SK-N-SH (cell line): ENCODE measurements around the gene GDAP2. TPM values are rescaled to one million over a fixed set of nuclear protein-coding genes. Genes with fewer than 3 reads are reported as not detected.

ENCODE experiments used
- CTCF ChIA-PET: fragments of 300-600, 350-600 bp; formaldehyde crosslinking; extraction: SDS; loops from one replicate; lab custom pipeline; 2021; lab: Yijun Ruan, JAX
- POLR2A ChIA-PET: fragments of 350-600 bp; sonication (Branson Sonifier 250); formaldehyde crosslinking; extraction: SDS; loops from one replicate; lab custom pipeline; 2020; ENCODE audit warnings: antibody characterized with exemption, inconsistent platforms; lab: Yijun Ruan, JAX
- DNase-seq: peaks from one replicate; pipeline ENCODE4 v3.0.0; 2012
- H2AFZ ChIP-seq: fragments of 200-600 bp; sonication (generic); 2 replicates; pipeline ENCODE4 v1.8.1; 2016; ENCODE audit warnings: antibody characterized with exemption, mild to moderate bottlenecking, low read depth
- H3F3A ChIP-seq: fragments of 200-600 bp; sonication (generic); replicated peaks from 2 replicates; pipeline ENCODE3; 2016; ENCODE audit warnings: antibody characterized with exemption, mild to moderate bottlenecking; ENCODE audit not compliant: insufficient read depth
- H3K27ac ChIP-seq, 2 experiments: fragments of 200-500 bp in 1 of 2; fragments of 200-600 bp in 1 of 2; sonication (Bioruptor generic) in 1 of 2; sonication (generic), shearing (Covaris generic) in 1 of 2; 2 replicates each; pipeline versions ENCODE4 v1.5.1 to v1.6.1; 2014 to 2016; ENCODE audit warnings: low read depth in 2 of 2, inconsistent platforms in 1 of 2, low read length in 1 of 2, mild to moderate bottlenecking in 1 of 2, mixed read lengths in 1 of 2
- H3K27me3 ChIP-seq: fragments of 200-600 bp; sonication (generic), shearing (Covaris generic); 2 replicates; pipeline ENCODE4 v1.6.1; 2016; ENCODE audit warnings: mixed run types; ENCODE audit not compliant: insufficient read depth
- H3K36me3 ChIP-seq, 2 experiments: fragments of 200-500 bp in 1 of 2; fragments of 200-600 bp in 1 of 2; sonication (Bioruptor generic) in 1 of 2; sonication (generic) in 1 of 2; replicated peaks in 1 of 2; 2 replicates each; pipeline versions ENCODE3 to v1.5.1; 2014 to 2016; ENCODE audit warnings: low read length in 1 of 2, mild to moderate bottlenecking in 1 of 2; ENCODE audit not compliant: insufficient read depth in 2 of 2, control insufficient read depth in 1 of 2
- H3K4me1 ChIP-seq, 2 experiments: fragments of 200-500 bp in 1 of 2; fragments of 200-600 bp in 1 of 2; sonication (Bioruptor generic) in 1 of 2; sonication (generic), shearing (Covaris generic) in 1 of 2; 2 replicates each; pipeline versions ENCODE4 v1.5.1 to v1.6.1; 2014 to 2016; ENCODE audit warnings: low read depth in 1 of 2, low read length in 1 of 2, mixed run types in 1 of 2; ENCODE audit not compliant: insufficient read depth in 2 of 2, control insufficient read depth in 1 of 2
- H3K4me2 ChIP-seq: fragments of 200-600 bp; sonication (generic), shearing (Covaris generic); 2 replicates; pipeline ENCODE4 v1.6.1; 2017; ENCODE audit warnings: mixed run types
- H3K4me3 ChIP-seq, 2 experiments: fragments of 200-500 bp in 1 of 2; fragments of 200-600 bp in 1 of 2; sonication (Bioruptor generic) in 1 of 2; sonication (generic), shearing (Covaris generic) in 1 of 2; 2 replicates each; pipeline versions ENCODE4 v1.5.1 to v1.8.1; 2014 to 2016; ENCODE audit warnings: low read depth in 2 of 2, inconsistent platforms in 1 of 2, low read length in 1 of 2, mild to moderate bottlenecking in 1 of 2, mixed read lengths in 1 of 2, moderate library complexity in 1 of 2
- H3K79me2 ChIP-seq: fragments of 200-600 bp; sonication (generic); 2 replicates; pipeline ENCODE4 v1.8.1; 2017; ENCODE audit warnings: mild to moderate bottlenecking; ENCODE audit not compliant: insufficient read depth
- H3K9ac ChIP-seq: fragments of 200-600 bp; sonication (generic); 2 replicates; pipeline ENCODE4 v1.6.1; 2017; ENCODE audit warnings: mixed run types
- H3K9me2 ChIP-seq: fragments of 200-600 bp; sonication (generic); 2 replicates; pipeline ENCODE4 v1.6.1; 2017; ENCODE audit warnings: mixed run types
- H3K9me3 ChIP-seq: fragments of 200-600 bp; sonication (generic); 2 replicates; pipeline ENCODE4 v1.6.1; 2017; ENCODE audit warnings: mixed run types, mild to moderate bottlenecking, moderate library complexity
- H4K20me1 ChIP-seq: fragments of 200-600 bp; sonication (generic); 2 replicates; pipeline ENCODE4 v1.6.1; 2017; ENCODE audit warnings: mild to moderate bottlenecking, mixed run types; ENCODE audit not compliant: insufficient read depth
- CHD2 ChIP-seq: fragments of 150-350 bp; IDR thresholded peaks from 2 replicates; pipeline ENCODE4 v1.6.1; 2018; ENCODE audit warnings: low read length; ENCODE audit not compliant: partially characterized antibody
- FOXJ3 ChIP-seq: sonication (generic); formaldehyde crosslinking; IDR thresholded peaks from 2 replicates; pipeline ENCODE4 v1.5.1; 2020; ENCODE audit warnings: mild to moderate bottlenecking, missing genetic modification reagents
- JUND ChIP-seq: IDR thresholded peaks from 2 replicates; pipeline ENCODE4 v1.4.0; 2012
- MEF2A ChIP-seq: IDR thresholded peaks from 2 replicates; pipeline ENCODE4 v1.4.0; 2012; ENCODE audit warnings: low read depth, borderline replicate concordance
- MXI1 ChIP-seq: IDR thresholded peaks from 2 replicates; pipeline ENCODE4 v1.6.1; 2012; ENCODE audit warnings: mild to moderate bottlenecking, low read depth, low read length, improper control_type of control experiment
- NFIC ChIP-seq: IDR thresholded peaks from 2 replicates; pipeline ENCODE4 v1.4.0; 2012; ENCODE audit warnings: borderline replicate concordance
- POLR2AphosphoS5 ChIP-seq: IDR thresholded peaks from 2 replicates; pipeline ENCODE4 v1.6.1; 2012; ENCODE audit warnings: low read depth, low read length
- REST ChIP-seq: IDR thresholded peaks from 2 replicates; pipeline ENCODE4 v1.6.1; 2012; ENCODE audit warnings: mild to moderate bottlenecking, low read depth, low read length, moderate library complexity
- RFX5 ChIP-seq: IDR thresholded peaks from 2 replicates; pipeline ENCODE4 v1.6.1; 2012; ENCODE audit warnings: mild to moderate bottlenecking, improper control_type of control experiment, low read length
- USF1 ChIP-seq: IDR thresholded peaks from 2 replicates; pipeline ENCODE4 v1.4.0; 2012; ENCODE audit warnings: low read depth, borderline replicate concordance
- ZBTB33 ChIP-seq: IDR thresholded peaks from 2 replicates; pipeline ENCODE4 v1.4.0; 2012; ENCODE audit warnings: low read depth, borderline replicate concordance
- WGBS: methylation state at CpG from one replicate; pipeline ENCODE4 v1.1.6; 2017; ENCODE audit warnings: low lambda C conversion rate; 5-methylcytosine and 5-hydroxymethylcytosine counted together
- polyA plus RNA-seq, 3 experiments: library from polyadenylated mRNA; depleted of rRNA; stranded (reverse); fragments of >200 nt; gene quantifications; 2 replicates each; pipeline ENCODE4 v1.2.3, GENCODE V29; 2012

GDAP2 gene
- polyA plus RNA-seq, 1 of the 3 experiments (the other 2 are of a cell fraction) = 5.6 TPM

GRCh38 chr1:117890452-117890851, 39.0 kb downstream of the GDAP2 start:
- Histone ChIP-seq H3K4me2 (no peak overlapping the region), H3K4me3 (no peak overlapping the region), H4K20me1 (no peaks in the 10 kb centered on the region), H3K9me2 (no peaks in the 10 kb centered on the region), H2AFZ (no peak overlapping the region), H3K27me3 (no peaks in the 10 kb centered on the region), H3K9ac (no peak overlapping the region), H3F3A (no peaks in the 10 kb centered on the region), H3K27ac (no peak overlapping the region), H3K4me1 (peaks cover 0 to 7% of the 10 kb centered on the region in 2 experiments; a peak in 1 of 4 replicates), H3K36me3 (peaks cover 61 to 65% of the 10 kb centered on the region in 2 experiments), H3K79me2 (no peaks in the 10 kb centered on the region), H3K9me3 (no peaks in the 10 kb centered on the region)
- CTCF ChIA-PET = no interaction called here
- WGBS = 65% methylated on average over 2 of the region's 2 CpGs
- TF ChIP-seq FOXJ3 (CRISPR knock-in tag) (no peak), CHD2 (no peak), POLR2AphosphoS5 (no peak), JUND (no peak), MEF2A (no peak), ZBTB33 (no peak), NFIC (no peak), REST (no peak), MXI1 (no peak), RFX5 (no peak), USF1 (no peak)
- no peak for DNase-seq
- POLR2A ChIA-PET = no interaction called here
